ENCODE results near the gene CD300LF.

DNA sequence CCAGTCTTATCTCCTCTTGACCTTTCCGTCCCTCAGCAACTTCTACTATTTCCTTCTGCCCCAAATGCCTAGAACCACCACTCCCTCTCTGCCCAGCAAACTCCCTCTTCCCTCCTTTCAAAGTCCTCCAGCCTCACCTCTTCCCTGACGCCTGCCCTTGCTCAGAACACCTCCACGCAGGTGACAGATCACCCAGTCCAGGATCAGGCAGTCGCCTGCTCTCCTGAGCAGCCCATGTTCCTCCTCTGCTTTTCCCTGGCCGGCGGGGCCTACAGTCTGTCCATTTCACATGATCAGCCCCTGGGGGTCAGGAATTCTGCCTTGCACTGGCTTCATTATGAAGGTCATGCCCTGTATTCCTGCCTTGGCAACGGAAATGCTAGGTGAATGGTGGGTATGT, 422 bp downstream of the CD300LF start:
- TF ChIP-seq ZNF274 (IDR thresholded peaks at IDR 0.05; ENCODE audit: low read depth, low read length) (no peak), YY1 (IDR thresholded peaks at IDR 0.05; ENCODE audit: insufficient read depth, insufficient read length) (no peak)
